ENCODE measurements around the gene CCDC196. TPM values are rescaled to one million over a fixed set of nuclear protein-coding genes. Genes with fewer than 3 reads are reported as not detected.
"Not testable (repeated sequence)": the region's sequence is repeated elsewhere in the genome, so short reads cannot be mapped to it uniquely, and the experiment has no call there.

The CCDC196 gene
- polyA plus RNA-seq, 2 of the 4 experiments (the other 2 are of a cell fraction): not detected

- FAIRE-seq (no peak), DNase-seq (ENCODE audit: low read depth in 1 of 2, low spot score in 1 of 2) (no peak), ATAC-seq (no peak)
- POLR2A ChIA-PET: no interaction called here
- Histone ChIP-seq H3K27ac (no peak overlapping the region), H3K9me3 (no peaks in the 10 kb centered on the region), H3K4me3 (no peak overlapping the region), H3K4me1 (no peaks in the 10 kb centered on the region), H3K4me2 (no peak overlapping the region)
- WGBS (ENCODE audit: missing lambda C conversion rate): 25% methylated on average over 2 of the region's 2 CpGs
- CTCF ChIA-PET: no interaction called here
- TF ChIP-seq, protein P1, sequence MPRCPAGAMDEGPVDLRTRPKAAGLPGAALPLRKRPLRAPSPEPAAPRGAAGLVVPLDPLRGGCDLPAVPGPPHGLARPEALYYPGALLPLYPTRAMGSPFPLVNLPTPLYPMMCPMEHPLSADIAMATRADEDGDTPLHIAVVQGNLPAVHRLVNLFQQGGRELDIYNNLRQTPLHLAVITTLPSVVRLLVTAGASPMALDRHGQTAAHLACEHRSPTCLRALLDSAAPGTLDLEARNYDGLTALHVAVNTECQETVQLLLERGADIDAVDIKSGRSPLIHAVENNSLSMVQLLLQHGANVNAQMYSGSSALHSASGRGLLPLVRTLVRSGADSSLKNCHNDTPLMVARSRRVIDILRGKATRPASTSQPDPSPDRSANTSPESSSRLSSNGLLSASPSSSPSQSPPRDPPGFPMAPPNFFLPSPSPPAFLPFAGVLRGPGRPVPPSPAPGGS (IDR thresholded peaks at IDR 0.05): no peak
- TF ChIP-seq TP53 (CRISPR knock-in tag; IDR thresholded peaks at IDR 0.05): no peak
- no peak for TF ChIP-seq CBX2 (IDR thresholded peaks at IDR 0.05; ENCODE audit: borderline replicate concordance, low read depth)
- TF ChIP-seq EHMT2 (IDR thresholded peaks at IDR 0.05; ENCODE audit: low read depth): no peak
- no peak for TF ChIP-seq USF2 (IDR thresholded peaks at IDR 0.05)
- no peak for TF ChIP-seq POLR2A (IDR thresholded peaks at IDR 0.05; ENCODE audit: low read length)
- no peak for TF ChIP-seq JUNB (IDR thresholded peaks at IDR 0.05)
These were observed 57.8 kb downstream of the CCDC196 start for GRCh38 chr14:66543996-66544395.

DNA sequence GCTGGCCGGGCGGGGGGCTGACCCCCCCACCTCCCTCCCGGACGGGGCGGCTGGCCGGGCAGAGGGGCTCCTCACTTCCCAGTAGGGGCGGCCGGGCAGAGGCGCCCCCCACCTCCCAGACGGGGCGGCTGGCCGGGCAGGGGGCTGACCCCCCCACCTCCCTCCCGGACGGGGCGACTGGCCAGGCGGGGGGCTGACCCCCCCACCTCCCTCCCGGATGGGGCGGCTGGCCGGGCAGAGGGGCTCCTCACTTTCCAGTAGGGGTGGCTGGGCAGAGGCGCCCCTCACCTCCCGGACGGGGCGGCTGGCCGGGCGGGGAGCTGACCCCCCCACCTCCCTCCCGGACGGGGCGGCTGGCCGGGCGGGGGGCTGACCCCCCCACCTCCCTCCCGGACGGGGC is 59.0 kb downstream of the CCDC196 start:
- H3K4me2 ChIP-seq; FAIRE-seq; H3K4me1 ChIP-seq; DNase-seq (ENCODE audit: low read depth in 1 of 2, low spot score in 1 of 2); H3K27ac ChIP-seq; ATAC-seq; CTCF ChIA-PET; H3K4me3 ChIP-seq; POLR2A ChIA-PET; H3K9me3 ChIP-seq: not testable (repeated sequence)
- WGBS (ENCODE audit: missing lambda C conversion rate): no CpG with 5 or more reads among the region's 32 CpGs

DNA sequence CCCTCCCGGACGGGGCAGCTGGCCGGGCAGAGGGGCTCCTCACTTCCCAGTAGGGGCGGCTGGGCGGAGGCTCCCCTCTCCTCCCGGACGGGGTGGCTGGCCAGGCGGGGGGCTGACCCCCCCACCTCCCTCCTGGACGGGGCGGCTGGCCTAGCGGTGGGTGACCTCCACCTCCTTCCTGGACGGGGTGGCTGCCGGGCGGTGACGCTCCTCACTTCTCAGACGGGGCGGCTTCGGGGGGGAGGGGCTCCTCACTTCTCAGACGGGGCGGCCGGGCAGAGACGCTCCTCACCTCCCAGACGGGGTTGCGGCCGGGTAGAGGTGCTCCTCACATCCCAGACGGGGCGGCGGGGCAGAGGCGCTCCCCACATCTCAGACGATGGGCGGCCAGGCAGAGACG is 59.6 kb downstream of the CCDC196 start:
- POLR2A ChIA-PET; FAIRE-seq; H3K4me1 ChIP-seq; DNase-seq (ENCODE audit: low read depth in 1 of 2, low spot score in 1 of 2); H3K4me2 ChIP-seq; ATAC-seq; H3K27ac ChIP-seq; CTCF ChIA-PET; H3K4me3 ChIP-seq; H3K9me3 ChIP-seq: not testable (repeated sequence)
- no CpG with 5 or more reads among the region's 32 CpGs for WGBS (ENCODE audit: missing lambda C conversion rate)

Other genes with a start within 250 kb of the CCDC196 start
- 15.5 and 17.6 TPM in 2 replicates for gene GPHN, start 21.8 kb downstream of the CCDC196 start, polyA plus RNA-seq (2011; rRNA removed)
- 12.7 to 16.3 TPM (median 12.8 TPM) in 3 replicates for gene GPHN, start 21.8 kb downstream of the CCDC196 start, polyA plus RNA-seq (2017; fragmentation: RNase III; extraction: RNeasy Plus Mini Kit Qiagen cat#74134 plus additional on column Dnase treatment)